K562 (cell line): ENCODE results near the gene PLAAT5. TPM values are rescaled to one million over a fixed set of nuclear protein-coding genes. Genes with fewer than 3 reads are reported as not detected.

Experiments used
- ATAC-seq: fragments of 200-7000 bp; cut with Tn5 transposase; 3 replicates; pipeline ENCODE4 v1.9.1; 2020; ENCODE audit warnings: moderate library complexity
- BruUV-seq: library from RNA; stranded (reverse); fragments of 400-500 nt; replicated peaks from 2 replicates; lab custom pipeline; 2021; lab: Mats Ljungman, UMichigan
- CTCF ChIA-PET: fragments of 300-600 bp; formaldehyde crosslinking; extraction: SDS; loops from one replicate; lab custom pipeline; 2021; ENCODE audit warnings: low intra/inter-chr PET ratio; lab: Yijun Ruan, JAX
- POLR2A ChIA-PET: fragments of 300-600, 350-650 bp; sonication (Branson Sonifier 250); formaldehyde crosslinking; extraction: SDS; loops from one replicate; lab custom pipeline; 2021; ENCODE audit warnings: antibody characterized with exemption, inconsistent platforms; lab: Yijun Ruan, JAX
- DNase-seq, 4 experiments: peaks; one replicate each; pipeline versions ENCODE4 v3.0.0 to v3.0.0-alpha.2; 2011 to 2018; ENCODE audit warnings: low spot score in 3 of 4, mixed read lengths in 3 of 4; ENCODE audit errors: extremely low read depth in 1 of 4
- FAIRE-seq: peaks from 2 replicates; lab custom pipeline; 2011; peaks lifted over from hg19 to GRCh38; lab: Jason Lieb, UNC
- H2AFZ ChIP-seq: 2 replicates; pipeline ENCODE4 v1.6.0; 2011; ENCODE audit warnings: low read depth, low read length, control low read depth, inconsistent platforms
- H3K27ac ChIP-seq: fragments of 200-600 bp; 3 replicates; pipeline ENCODE4 v1.8.0; 2011; ENCODE audit warnings: low read depth, mild to moderate bottlenecking, control low read depth, inconsistent platforms, low read length, moderate library complexity, mixed read lengths; ENCODE audit errors: extremely low read depth
- H3K27me3 ChIP-seq, 2 experiments: fragments of 300-600 bp in 1 of 2; 2 replicates in 1 of 2; 3 replicates in 1 of 2; pipeline versions ENCODE4 v1.6.0 to v1.8.0; 2011; ENCODE audit warnings: inconsistent platforms in 2 of 2, low read length in 2 of 2, mild to moderate bottlenecking in 1 of 2, mixed read lengths in 1 of 2, moderate library complexity in 1 of 2; ENCODE audit not compliant: control insufficient read depth in 2 of 2, insufficient read depth in 2 of 2
- H3K36me3 ChIP-seq: fragments of 300-600 bp; 3 replicates; pipeline ENCODE4 v1.8.0; 2011; ENCODE audit warnings: mild to moderate bottlenecking, low read length, inconsistent platforms; ENCODE audit not compliant: control insufficient read depth, insufficient read depth
- H3K4me1 ChIP-seq, 2 experiments: fragments of 200-600 bp in 1 of 2; replicated peaks in 1 of 2; 2 replicates in 1 of 2; 3 replicates in 1 of 2; pipeline versions ENCODE4 v1.5.1 to v1.8.0; 2011; ENCODE audit warnings: inconsistent platforms in 2 of 2, low read length in 2 of 2, mild to moderate bottlenecking in 1 of 2, mixed read lengths in 1 of 2, moderate library complexity in 1 of 2; ENCODE audit not compliant: control insufficient read depth in 2 of 2, insufficient read depth in 2 of 2
- H3K4me2 ChIP-seq: 2 replicates; pipeline ENCODE4 v1.6.1; 2011; ENCODE audit warnings: low read length, control low read depth, inconsistent platforms, mixed read lengths; ENCODE audit not compliant: insufficient read depth
- H3K4me3 ChIP-seq: fragments of 200-600 bp; sonication (generic), shearing (Covaris generic); 2 replicates; pipeline ENCODE4 v1.5.1; 2016; ENCODE audit warnings: control low read depth, inconsistent platforms
- H3K79me2 ChIP-seq: fragments of 200-600 bp; 3 replicates; pipeline ENCODE4 v1.8.0; 2011; ENCODE audit warnings: low read length, inconsistent platforms; ENCODE audit not compliant: control insufficient read depth, insufficient read depth
- H3K9ac ChIP-seq, 2 experiments: 2 replicates each; pipeline versions ENCODE4 v1.6.0 to v1.6.1; 2011; ENCODE audit warnings: low read depth in 2 of 2, low read length in 2 of 2, control low read depth in 1 of 2, inconsistent platforms in 1 of 2, mild to moderate bottlenecking in 1 of 2, mixed read lengths in 1 of 2; ENCODE audit not compliant: insufficient read depth in 1 of 2
- H3K9me1 ChIP-seq: one replicate; pipeline ENCODE4 v1.6.0; 2011; ENCODE audit warnings: inconsistent platforms, mild to moderate bottlenecking, low read length, moderate library complexity; ENCODE audit not compliant: control insufficient read depth, insufficient read depth
- H3K9me3 ChIP-seq: replicated peaks from 2 replicates; pipeline ENCODE4 v1.5.1; 2011; ENCODE audit warnings: low read depth, low read length, inconsistent platforms; ENCODE audit not compliant: control insufficient read depth, insufficient read depth
- H4K20me1 ChIP-seq: replicated peaks from 2 replicates; pipeline ENCODE4 v1.6.1; 2011; ENCODE audit warnings: low read length, inconsistent platforms, mixed read lengths; ENCODE audit not compliant: control insufficient read depth, insufficient read depth
- BRF1 ChIP-seq: IDR thresholded peaks from 3 replicates; pipeline ENCODE4 v1.6.1; 2011; ENCODE audit warnings: borderline replicate concordance, mild to moderate bottlenecking; ENCODE audit not compliant: insufficient read length; ENCODE audit errors: extremely low read depth
- CEBPG ChIP-seq, 3 experiments: fragments of 200-800 bp in 1 of 3; sonication (Bioruptor generic) in 1 of 3; sonication (generic) in 1 of 3; formaldehyde crosslinking in 1 of 3; IDR thresholded peaks in 2 of 3; conservative IDR thresholded peaks in 1 of 3; 2 replicates each; pipeline versions ENCODE4 v1.6.1 to v1.8.0; 2016 to 2022; ENCODE audit warnings: missing compliant biosample characterization in 2 of 3, missing genetic modification characterization in 2 of 3, mild to moderate bottlenecking in 1 of 3, missing genetic modification reagents in 1 of 3
- ILK ChIP-seq: fragments of 450-650 bp; IDR thresholded peaks from 2 replicates; pipeline ENCODE4 v1.6.1; 2016; ENCODE audit warnings: missing genetic modification characterization, low read depth, mild to moderate bottlenecking, missing compliant biosample characterization, moderate library complexity, borderline replicate concordance
- MECOM ChIP-seq: fragments of 250-450 bp; sonication (Bioruptor Pico); IDR thresholded peaks from 2 replicates; pipeline ENCODE4 v1.8.0; 2022; ENCODE audit warnings: inconsistent platforms
- MEF2D ChIP-seq: conservative IDR thresholded peaks from 2 replicates; pipeline ENCODE4 v1.6.1; 2016; ENCODE audit warnings: low read depth, missing genetic modification characterization, missing compliant biosample characterization
- PHF21A ChIP-seq: fragments of 450-650 bp; IDR thresholded peaks from 2 replicates; pipeline ENCODE4 v1.6.1; 2017; ENCODE audit warnings: low read depth, borderline replicate concordance
- RAD51 ChIP-seq: fragments of 450-650 bp; IDR thresholded peaks from 2 replicates; pipeline ENCODE4 v1.7.1; 2016; ENCODE audit warnings: low read depth, mild to moderate bottlenecking, borderline replicate concordance
- TRIM24 ChIP-seq, 2 experiments: fragments of 450-650 bp; IDR thresholded peaks; 2 replicates each; pipeline ENCODE4 v1.6.1; 2016
- ZNF311 ChIP-seq: fragments of 250-450 bp; sonication (Bioruptor Pico); IDR thresholded peaks from 2 replicates; pipeline ENCODE4 v1.4.0; 2020; ENCODE audit warnings: mild to moderate bottlenecking, moderate library complexity
- ZNF436 ChIP-seq: fragments of 250-450, 450-650 bp; sonication (Bioruptor Pico); formaldehyde crosslinking; IDR thresholded peaks from 2 replicates; pipeline ENCODE4 v1.7.0; 2020; ENCODE audit warnings: mild to moderate bottlenecking
- ZNF445 ChIP-seq: fragments of 250-450 bp; sonication (Bioruptor Pico); IDR thresholded peaks from 2 replicates; pipeline ENCODE4 v1.4.0; 2020; ENCODE audit warnings: low read depth, mild to moderate bottlenecking, moderate library complexity
- ZNF695 ChIP-seq: fragments of 450-650 bp; formaldehyde crosslinking; IDR thresholded peaks from 2 replicates; pipeline ENCODE4 v1.4.0; 2020; ENCODE audit warnings: mild to moderate bottlenecking, moderate library complexity
- WGBS: fragments of 100-300 bp; shearing (Covaris generic); methylation state at CpG from one replicate; pipeline ENCODE4 v1.1.6; 2016; ENCODE audit warnings: low coverage, mixed read lengths; ENCODE audit not compliant: insufficient coverage; ENCODE audit errors: missing lambda C conversion rate; 5-methylcytosine and 5-hydroxymethylcytosine counted together
- in situ Hi-C: fragments of 300-500 bp; cut with MboI; formaldehyde crosslinking; loops from 4 replicates; pipeline ENCODE4 v1.15.0; 2018; ENCODE audit warnings: inconsistent platforms, mixed read lengths
- intact Hi-C: fragments of 100-400 bp; cut with micrococcal nuclease; formaldehyde crosslinking; loops from 2 replicates; pipeline ENCODE4 v1.14.2; 2022
- polyA plus RNA-seq, 8 experiments: library from polyadenylated mRNA; depleted of rRNA in 4 of 8; stranded (reverse) in 5 of 8; unstranded in 3 of 8; fragments of >200 nt; fragmentation: Nextera tagmentation in 2 of 8; fragmentation: Illumina TruSeq in 1 of 8; extraction: Ambion mirVana in 2 of 8; extraction: Trizol in 1 of 8; gene quantifications; 2 replicates each; pipeline versions ENCODE4 v1.2.1 to v1.2.3, GENCODE V29; 2011 to 2014; ENCODE audit warnings: inconsistent platforms in 1 of 8, missing spikeins in 1 of 8
- total RNA-seq, 7 experiments: library from RNA; depleted of rRNA in 6 of 7; stranded (reverse); fragments of >200 nt in 6 of 7; fragmentation: Illumina TruSeq in 2 of 7; extraction: Trizol in 2 of 7; gene quantifications; 2 replicates each; pipeline versions ENCODE4 v1.2.1 to v1.2.3, GENCODE V29; 2011 to 2021; ENCODE audit warnings: low replicate concordance in 1 of 7
- TF ChIP-seq, protein P1 (sequence below): sonication (generic); formaldehyde crosslinking; IDR thresholded peaks from 2 replicates; pipeline ENCODE4 v1.8.0; 2022; ENCODE audit warnings: mild to moderate bottlenecking, missing genetic modification reagents
- TF ChIP-seq, protein P2 (sequence below), 3 experiments: IDR thresholded peaks in 2 of 3; conservative IDR thresholded peaks in 1 of 3; 2 replicates each; pipeline ENCODE4 v1.5.1; 2011 to 2012; ENCODE audit warnings: low read length in 3 of 3, mild to moderate bottlenecking in 3 of 3, control low read depth in 2 of 3, improper control_type of control experiment in 1 of 3, inconsistent platforms in 1 of 3, low read depth in 1 of 3, mixed read lengths in 1 of 3, moderate library complexity in 1 of 3; ENCODE audit not compliant: insufficient read depth in 2 of 3

Gene PLAAT5
- total and polyA plus RNA-seq, 9 of the 15 experiments (the other 6 are each of a cell fraction or from before 2014, with no cell fraction given), result not detected

DNA sequence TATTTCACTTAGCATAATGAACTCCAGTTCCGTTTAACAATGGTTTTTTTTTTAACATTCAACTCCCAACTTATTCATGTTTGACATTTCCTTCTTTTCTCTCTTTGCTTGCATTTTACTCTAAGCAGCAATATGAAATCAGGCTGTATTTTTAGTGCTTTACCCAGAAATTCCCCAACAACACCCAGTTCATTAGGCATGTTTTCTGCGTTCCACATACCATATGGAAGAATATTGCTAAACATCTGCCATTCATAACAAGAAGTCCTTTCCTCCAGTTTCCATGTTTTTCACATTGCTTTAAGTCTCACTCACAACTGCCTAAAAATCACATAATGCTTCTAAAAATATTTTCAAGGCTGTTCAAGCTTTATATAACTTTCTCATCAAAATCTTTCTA lies 45.8 kb downstream of the PLAAT5 start:
- Histone ChIP-seq H2AFZ (no peak overlapping the region), H3K27ac (no peak overlapping the region), H4K20me1 (no peaks in the 10 kb centered on the region), H3K9ac (no peak overlapping the region), H3K4me2 (no peak overlapping the region), H3K27me3 (peaks cover 3 to 5% of the 10 kb centered on the region in 2 experiments; a peak in 3 of 5 replicates), H3K79me2 (no peaks in the 10 kb centered on the region), H3K9me3 (no peaks in the 10 kb centered on the region), H3K36me3 (no peaks in the 10 kb centered on the region), H3K4me1 (no peaks in the 10 kb centered on the region), H3K9me1 (no peaks in the 10 kb centered on the region), H3K4me3 (no peak overlapping the region)
- intact Hi-C loops (no loop called here), in situ Hi-C loops (no loop called here)
- FAIRE-seq (no peak), DNase-seq (no peak), ATAC-seq (no peak)
- POLR2A ChIA-PET, result no interaction called here
- BruUV-seq, result no TSS peak
- CTCF ChIA-PET, result no interaction called here
- TF ChIP-seq ZNF311 (CRISPR knock-in tag), result no peak
- TF ChIP-seq, protein P1, sequence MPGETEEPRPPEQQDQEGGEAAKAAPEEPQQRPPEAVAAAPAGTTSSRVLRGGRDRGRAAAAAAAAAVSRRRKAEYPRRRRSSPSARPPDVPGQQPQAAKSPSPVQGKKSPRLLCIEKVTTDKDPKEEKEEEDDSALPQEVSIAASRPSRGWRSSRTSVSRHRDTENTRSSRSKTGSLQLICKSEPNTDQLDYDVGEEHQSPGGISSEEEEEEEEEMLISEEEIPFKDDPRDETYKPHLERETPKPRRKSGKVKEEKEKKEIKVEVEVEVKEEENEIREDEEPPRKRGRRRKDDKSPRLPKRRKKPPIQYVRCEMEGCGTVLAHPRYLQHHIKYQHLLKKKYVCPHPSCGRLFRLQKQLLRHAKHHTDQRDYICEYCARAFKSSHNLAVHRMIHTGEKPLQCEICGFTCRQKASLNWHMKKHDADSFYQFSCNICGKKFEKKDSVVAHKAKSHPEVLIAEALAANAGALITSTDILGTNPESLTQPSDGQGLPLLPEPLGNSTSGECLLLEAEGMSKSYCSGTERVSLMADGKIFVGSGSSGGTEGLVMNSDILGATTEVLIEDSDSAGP (CRISPR knock-in tag), result no peak
- no peak for TF ChIP-seq RAD51
- TF ChIP-seq BRF1, result no peak
- TF ChIP-seq TRIM24 (IDR thresholded peaks at IDR 0.05), result no peak
- no peak for TF ChIP-seq ZNF695 (CRISPR knock-in tag)
- no peak for TF ChIP-seq ZNF436 (CRISPR knock-in tag)
- no peak for TF ChIP-seq MECOM (CRISPR knock-in tag)
- TF ChIP-seq ILK (tag), result no peak
- TF ChIP-seq CEBPG (CRISPR knock-in tag; IDR thresholded peaks at IDR 0.05), result no peak
- no peak for TF ChIP-seq CEBPG (tag; conservative IDR thresholded peaks at IDR 0.05 in 1 of 2, IDR thresholded peaks at IDR 0.05 in 1 of 2)
- TF ChIP-seq MEF2D (tag), result no peak
- no peak for TF ChIP-seq PHF21A
- TF ChIP-seq, protein P2, sequence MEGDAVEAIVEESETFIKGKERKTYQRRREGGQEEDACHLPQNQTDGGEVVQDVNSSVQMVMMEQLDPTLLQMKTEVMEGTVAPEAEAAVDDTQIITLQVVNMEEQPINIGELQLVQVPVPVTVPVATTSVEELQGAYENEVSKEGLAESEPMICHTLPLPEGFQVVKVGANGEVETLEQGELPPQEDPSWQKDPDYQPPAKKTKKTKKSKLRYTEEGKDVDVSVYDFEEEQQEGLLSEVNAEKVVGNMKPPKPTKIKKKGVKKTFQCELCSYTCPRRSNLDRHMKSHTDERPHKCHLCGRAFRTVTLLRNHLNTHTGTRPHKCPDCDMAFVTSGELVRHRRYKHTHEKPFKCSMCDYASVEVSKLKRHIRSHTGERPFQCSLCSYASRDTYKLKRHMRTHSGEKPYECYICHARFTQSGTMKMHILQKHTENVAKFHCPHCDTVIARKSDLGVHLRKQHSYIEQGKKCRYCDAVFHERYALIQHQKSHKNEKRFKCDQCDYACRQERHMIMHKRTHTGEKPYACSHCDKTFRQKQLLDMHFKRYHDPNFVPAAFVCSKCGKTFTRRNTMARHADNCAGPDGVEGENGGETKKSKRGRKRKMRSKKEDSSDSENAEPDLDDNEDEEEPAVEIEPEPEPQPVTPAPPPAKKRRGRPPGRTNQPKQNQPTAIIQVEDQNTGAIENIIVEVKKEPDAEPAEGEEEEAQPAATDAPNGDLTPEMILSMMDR (IDR thresholded peaks at IDR 0.05 in 2 of 3, conservative IDR thresholded peaks at IDR 0.05 in 1 of 3; ENCODE audit: insufficient read depth in 2 of 3, low read depth in 1 of 3, low read length in 3 of 3), result no peak
- TF ChIP-seq ZNF445, result no peak
- WGBS, result 3% methylated on average over 2 of the region's 2 CpGs
